HepG2 (cell line): ENCODE results near the gene AP1M2.

Source experiments
- CBX2 ChIP-seq, 2 experiments: fragments of 200-600 bp in 1 of 2; sonication (generic); formaldehyde crosslinking in 1 of 2; IDR thresholded peaks; 2 replicates each; pipeline versions ENCODE4 v1.7.0 to v1.8.1; 2018 to 2022; ENCODE audit warnings: low read depth in 2 of 2, low read length in 1 of 2, mild to moderate bottlenecking in 1 of 2, missing genetic modification reagents in 1 of 2
- EZH2 ChIP-seq: conservative IDR thresholded peaks from 2 replicates; pipeline ENCODE4 v1.6.1; 2012; ENCODE audit warnings: mild to moderate bottlenecking, low read depth, low read length, moderate library complexity
- FOXO4 ChIP-seq: sonication (generic); formaldehyde crosslinking; conservative IDR thresholded peaks from 2 replicates; pipeline ENCODE4 v1.8.1; 2023; ENCODE audit warnings: missing genetic modification reagents
- RAD21 ChIP-seq: fragments of 450-650 bp; formaldehyde crosslinking; IDR thresholded peaks from 2 replicates; pipeline ENCODE4 v1.5.0; 2020; ENCODE audit warnings: mild to moderate bottlenecking
- SRF ChIP-seq: IDR thresholded peaks from 2 replicates; pipeline ENCODE4 v1.6.1; 2011; ENCODE audit warnings: mild to moderate bottlenecking, low read depth, low read length, moderate library complexity
- TBX3 ChIP-seq: fragments of 450-650 bp; IDR thresholded peaks from 2 replicates; pipeline ENCODE4 v1.6.1; 2017; ENCODE audit warnings: antibody characterized with exemption, mild to moderate bottlenecking, inconsistent platforms, borderline replicate concordance
- ZNF329 ChIP-seq: sonication (generic); formaldehyde crosslinking; IDR thresholded peaks from 2 replicates; pipeline ENCODE4 v1.9.0; 2021; ENCODE audit warnings: low read depth, mild to moderate bottlenecking, missing genetic modification reagents
- ZNF557 ChIP-seq: sonication (generic); formaldehyde crosslinking; IDR thresholded peaks from 2 replicates; pipeline ENCODE4 v1.4.0; 2020; ENCODE audit warnings: missing genetic modification reagents
- ZNF570 ChIP-seq: sonication (generic); formaldehyde crosslinking; IDR thresholded peaks from 2 replicates; pipeline ENCODE4 v1.4.0; 2020; ENCODE audit warnings: mild to moderate bottlenecking, missing genetic modification reagents, borderline replicate concordance
- TF ChIP-seq, protein P1 (sequence below): sonication (generic); formaldehyde crosslinking; IDR thresholded peaks from 2 replicates; pipeline ENCODE4 v1.4.0; 2020; ENCODE audit warnings: missing genetic modification reagents, borderline replicate concordance
- TF ChIP-seq, protein P2 (sequence below): sonication (generic); formaldehyde crosslinking; IDR thresholded peaks from one replicate; pipeline ENCODE4 v1.5.1; 2020; ENCODE audit warnings: mild to moderate bottlenecking, missing genetic modification reagents; ENCODE audit errors: not compliant biosample characterization

DNA sequence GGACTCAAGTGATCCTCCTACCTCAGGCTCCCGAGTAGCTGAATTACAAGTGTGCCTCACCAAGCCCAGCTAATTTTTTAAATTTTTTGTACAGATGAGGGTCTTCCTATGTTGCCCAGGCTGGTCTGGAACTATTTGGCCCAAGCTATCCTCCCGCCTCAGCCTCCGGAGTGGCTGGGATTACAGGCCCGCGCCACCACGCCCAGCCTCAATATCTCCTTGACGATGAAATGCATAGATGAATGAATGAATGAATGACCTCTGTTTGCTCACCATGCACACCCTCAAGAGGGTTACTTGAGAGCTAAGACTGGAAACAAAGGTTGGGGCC lies 14.9 kb upstream of the AP1M2 start:
- TF ChIP-seq SRF (no peak), ZNF570 (CRISPR knock-in tag) (no peak), CBX2 (IDR thresholded peaks at IDR 0.05; ENCODE audit: low read depth, low read length) (no peak), CBX2 (CRISPR knock-in tag; IDR thresholded peaks at IDR 0.05; ENCODE audit: low read depth) (no peak), ZNF557 (no peak), FOXO4 (CRISPR knock-in tag) (no peak), EZH2 (no peak), TBX3 (no peak), RAD21 (CRISPR knock-in tag) (no peak), ZNF329 (CRISPR knock-in tag) (no peak)
- TF ChIP-seq, protein P1, sequence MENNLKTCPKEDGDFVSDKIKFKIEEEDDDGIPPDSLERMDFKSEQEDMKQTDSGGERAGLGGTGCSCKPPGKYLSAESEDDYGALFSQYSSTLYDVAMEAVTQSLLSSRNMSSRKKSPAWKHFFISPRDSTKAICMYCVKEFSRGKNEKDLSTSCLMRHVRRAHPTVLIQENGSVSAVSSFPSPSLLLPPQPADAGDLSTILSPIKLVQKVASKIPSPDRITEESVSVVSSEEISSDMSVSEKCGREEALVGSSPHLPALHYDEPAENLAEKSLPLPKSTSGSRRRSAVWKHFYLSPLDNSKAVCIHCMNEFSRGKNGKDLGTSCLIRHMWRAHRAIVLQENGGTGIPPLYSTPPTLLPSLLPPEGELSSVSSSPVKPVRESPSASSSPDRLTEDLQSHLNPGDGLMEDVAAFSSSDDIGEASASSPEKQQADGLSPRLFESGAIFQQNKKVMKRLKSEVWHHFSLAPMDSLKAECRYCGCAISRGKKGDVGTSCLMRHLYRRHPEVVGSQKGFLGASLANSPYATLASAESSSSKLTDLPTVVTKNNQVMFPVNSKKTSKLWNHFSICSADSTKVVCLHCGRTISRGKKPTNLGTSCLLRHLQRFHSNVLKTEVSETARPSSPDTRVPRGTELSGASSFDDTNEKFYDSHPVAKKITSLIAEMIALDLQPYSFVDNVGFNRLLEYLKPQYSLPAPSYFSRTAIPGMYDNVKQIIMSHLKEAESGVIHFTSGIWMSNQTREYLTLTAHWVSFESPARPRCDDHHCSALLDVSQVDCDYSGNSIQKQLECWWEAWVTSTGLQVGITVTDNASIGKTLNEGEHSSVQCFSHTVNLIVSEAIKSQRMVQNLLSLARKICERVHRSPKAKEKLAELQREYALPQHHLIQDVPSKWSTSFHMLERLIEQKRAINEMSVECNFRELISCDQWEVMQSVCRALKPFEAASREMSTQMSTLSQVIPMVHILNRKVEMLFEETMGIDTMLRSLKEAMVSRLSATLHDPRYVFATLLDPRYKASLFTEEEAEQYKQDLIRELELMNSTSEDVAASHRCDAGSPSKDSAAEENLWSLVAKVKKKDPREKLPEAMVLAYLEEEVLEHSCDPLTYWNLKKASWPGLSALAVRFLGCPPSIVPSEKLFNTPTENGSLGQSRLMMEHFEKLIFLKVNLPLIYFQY (CRISPR knock-in tag) = no peak
- TF ChIP-seq, protein P2, sequence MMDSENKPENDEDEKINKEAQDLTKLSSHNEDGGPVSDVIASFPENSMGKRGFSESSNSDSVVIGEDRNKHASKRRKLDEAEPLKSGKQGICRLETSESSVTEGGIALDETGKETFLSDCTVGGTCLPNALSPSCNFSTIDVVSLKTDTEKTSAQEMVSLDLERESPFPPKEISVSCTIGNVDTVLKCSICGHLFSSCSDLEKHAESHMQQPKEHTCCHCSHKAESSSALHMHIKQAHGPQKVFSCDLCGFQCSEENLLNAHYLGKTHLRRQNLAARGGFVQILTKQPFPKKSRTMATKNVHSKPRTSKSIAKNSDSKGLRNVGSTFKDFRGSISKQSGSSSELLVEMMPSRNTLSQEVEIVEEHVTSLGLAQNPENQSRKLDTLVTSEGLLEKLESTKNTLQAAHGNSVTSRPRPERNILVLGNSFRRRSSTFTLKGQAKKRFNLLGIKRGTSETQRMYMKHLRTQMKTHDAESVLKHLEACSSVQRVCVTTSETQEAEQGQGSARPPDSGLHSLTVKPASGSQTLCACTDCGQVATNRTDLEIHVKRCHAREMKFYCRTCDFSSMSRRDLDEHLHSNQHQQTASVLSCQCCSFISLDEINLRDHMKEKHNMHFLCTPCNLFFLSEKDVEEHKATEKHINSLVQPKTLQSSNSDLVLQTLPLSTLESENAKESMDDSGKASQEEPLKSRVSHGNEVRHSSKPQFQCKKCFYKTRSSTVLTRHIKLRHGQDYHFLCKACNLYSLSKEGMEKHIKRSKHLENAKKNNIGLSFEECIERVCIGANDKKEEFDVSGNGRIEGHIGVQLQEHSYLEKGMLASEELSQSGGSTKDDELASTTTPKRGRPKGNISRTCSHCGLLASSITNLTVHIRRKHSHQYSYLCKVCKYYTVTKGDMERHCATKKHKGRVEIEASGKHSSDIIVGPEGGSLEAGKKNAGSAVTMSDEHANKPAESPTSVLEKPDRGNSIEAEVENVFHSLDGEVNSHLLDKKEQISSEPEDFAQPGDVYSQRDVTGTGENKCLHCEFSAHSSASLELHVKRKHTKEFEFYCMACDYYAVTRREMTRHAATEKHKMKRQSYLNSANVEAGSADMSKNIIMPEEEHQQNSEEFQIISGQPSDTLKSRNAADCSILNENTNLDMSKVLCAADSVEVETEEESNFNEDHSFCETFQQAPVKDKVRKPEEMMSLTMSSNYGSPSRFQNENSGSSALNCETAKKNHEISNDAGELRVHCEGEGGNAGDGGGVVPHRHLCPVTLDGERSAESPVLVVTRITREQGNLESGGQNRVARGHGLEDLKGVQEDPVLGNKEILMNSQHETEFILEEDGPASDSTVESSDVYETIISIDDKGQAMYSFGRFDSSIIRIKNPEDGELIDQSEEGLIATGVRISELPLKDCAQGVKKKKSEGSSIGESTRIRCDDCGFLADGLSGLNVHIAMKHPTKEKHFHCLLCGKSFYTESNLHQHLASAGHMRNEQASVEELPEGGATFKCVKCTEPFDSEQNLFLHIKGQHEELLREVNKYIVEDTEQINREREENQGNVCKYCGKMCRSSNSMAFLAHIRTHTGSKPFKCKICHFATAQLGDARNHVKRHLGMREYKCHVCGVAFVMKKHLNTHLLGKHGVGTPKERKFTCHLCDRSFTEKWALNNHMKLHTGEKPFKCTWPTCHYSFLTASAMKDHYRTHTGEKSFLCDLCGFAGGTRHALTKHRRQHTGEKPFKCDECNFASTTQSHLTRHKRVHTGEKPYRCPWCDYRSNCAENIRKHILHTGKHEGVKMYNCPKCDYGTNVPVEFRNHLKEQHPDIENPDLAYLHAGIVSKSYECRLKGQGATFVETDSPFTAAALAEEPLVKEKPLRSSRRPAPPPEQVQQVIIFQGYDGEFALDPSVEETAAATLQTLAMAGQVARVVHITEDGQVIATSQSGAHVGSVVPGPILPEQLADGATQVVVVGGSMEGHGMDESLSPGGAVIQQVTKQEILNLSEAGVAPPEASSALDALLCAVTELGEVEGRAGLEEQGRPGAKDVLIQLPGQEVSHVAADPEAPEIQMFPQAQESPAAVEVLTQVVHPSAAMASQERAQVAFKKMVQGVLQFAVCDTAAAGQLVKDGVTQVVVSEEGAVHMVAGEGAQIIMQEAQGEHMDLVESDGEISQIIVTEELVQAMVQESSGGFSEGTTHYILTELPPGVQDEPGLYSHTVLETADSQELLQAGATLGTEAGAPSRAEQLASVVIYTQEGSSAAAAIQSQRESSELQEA = no peak
